HG02588 (cell line): Measurements from ENCODE around the gene LRRC37A2.
"Not testable (repeated sequence)": the region's sequence is repeated elsewhere in the genome, so short reads cannot be mapped to it uniquely, and the experiment has no call there.

Experiments used
- ATAC-seq: cut with Tn5 transposase; IDR thresholded peaks from one replicate; pipeline ENCODE4 v1.9.1; 2021; ENCODE audit warnings: mild to moderate bottlenecking, moderate library complexity; ENCODE audit not compliant: unreplicated experiment

The LRRC37A2 gene

GRCh38 chr17:46512168-46512567 is at the start of gene LRRC37A2:
Gene LRRC37A2 (plus strand): TSS chr17:46512468. CDS start chr17:46512713, 245 bp downstream.
- not testable (repeated sequence) for ATAC-seq

- not testable (repeated sequence) for ATAC-seq
These were observed 44.6 kb upstream of the LRRC37A2 start for GRCh38 chr17:46467618-46468017.

- ATAC-seq: not testable (repeated sequence)
These were observed 37.8 kb upstream of the LRRC37A2 start for GRCh38 chr17:46474489-46474888.

GRCh38 chr17:46475583-46475982 is 36.7 kb upstream of the LRRC37A2 start:
- ATAC-seq: not testable (repeated sequence)

GRCh38 chr17:46478823-46479222 is 33.4 kb upstream of the LRRC37A2 start:
- ATAC-seq: not testable (repeated sequence)

- not testable (repeated sequence) for ATAC-seq
These were observed 31.0 kb upstream of the LRRC37A2 start for GRCh38 chr17:46481310-46481709.

- not testable (repeated sequence) for ATAC-seq
These were observed 20.2 kb upstream of the LRRC37A2 start for GRCh38 chr17:46492021-46492420.

- not testable (repeated sequence) for ATAC-seq
These were observed 12.7 kb upstream of the LRRC37A2 start for GRCh38 chr17:46499437-46500139.

- ATAC-seq: not testable (repeated sequence)
These were observed 6.4 kb upstream of the LRRC37A2 start for GRCh38 chr17:46505896-46506295.

GRCh38 chr17:46534716-46535115 is 22.4 kb downstream of the LRRC37A2 start:
- not testable (repeated sequence) for ATAC-seq

GRCh38 chr17:46548607-46549006 is 36.3 kb downstream of the LRRC37A2 start:
- not testable (repeated sequence) for ATAC-seq

- not testable (repeated sequence) for ATAC-seq
These were observed 46.9 kb downstream of the LRRC37A2 start for GRCh38 chr17:46559155-46559554.

- not testable (repeated sequence) for ATAC-seq
These were observed 47.8 kb downstream of the LRRC37A2 start for GRCh38 chr17:46560048-46560447.

- not testable (repeated sequence) for ATAC-seq
These were observed 54.0 kb downstream of the LRRC37A2 start for GRCh38 chr17:46566284-46566683.

GRCh38 chr17:46566980-46567379 is 54.7 kb downstream of the LRRC37A2 start:
- ATAC-seq: not testable (repeated sequence)

GRCh38 chr17:46571796-46572195 is 59.5 kb downstream of the LRRC37A2 start:
- not testable (repeated sequence) for ATAC-seq

- ATAC-seq: peak; percentile 97
These were observed 67.1 kb downstream of the LRRC37A2 start, which contains the start of gene ARL17A for GRCh38 chr17:46579083-46580075. Gene ARL17A (minus strand): TSS chr17:46579691. CDS start chr17:46576322, 3,369 bp downstream.

GRCh38 chr17:46580082-46580481 is 67.8 kb downstream of the LRRC37A2 start:
- ATAC-seq: not testable (repeated sequence)

- not testable (repeated sequence) for ATAC-seq
These were observed 73.2 kb downstream of the LRRC37A2 start for GRCh38 chr17:46585444-46585843.

GRCh38 chr17:46590157-46591146 is 78.2 kb downstream of the LRRC37A2 start, which contains the start of gene NSF:
Gene NSF (plus strand): TSS chr17:46590669. CDS start chr17:46590776, 107 bp downstream.
- ATAC-seq: peak; percentile 71
